ENCODE measurements around the gene LRRC1.

The LRRC1 gene

DNA sequence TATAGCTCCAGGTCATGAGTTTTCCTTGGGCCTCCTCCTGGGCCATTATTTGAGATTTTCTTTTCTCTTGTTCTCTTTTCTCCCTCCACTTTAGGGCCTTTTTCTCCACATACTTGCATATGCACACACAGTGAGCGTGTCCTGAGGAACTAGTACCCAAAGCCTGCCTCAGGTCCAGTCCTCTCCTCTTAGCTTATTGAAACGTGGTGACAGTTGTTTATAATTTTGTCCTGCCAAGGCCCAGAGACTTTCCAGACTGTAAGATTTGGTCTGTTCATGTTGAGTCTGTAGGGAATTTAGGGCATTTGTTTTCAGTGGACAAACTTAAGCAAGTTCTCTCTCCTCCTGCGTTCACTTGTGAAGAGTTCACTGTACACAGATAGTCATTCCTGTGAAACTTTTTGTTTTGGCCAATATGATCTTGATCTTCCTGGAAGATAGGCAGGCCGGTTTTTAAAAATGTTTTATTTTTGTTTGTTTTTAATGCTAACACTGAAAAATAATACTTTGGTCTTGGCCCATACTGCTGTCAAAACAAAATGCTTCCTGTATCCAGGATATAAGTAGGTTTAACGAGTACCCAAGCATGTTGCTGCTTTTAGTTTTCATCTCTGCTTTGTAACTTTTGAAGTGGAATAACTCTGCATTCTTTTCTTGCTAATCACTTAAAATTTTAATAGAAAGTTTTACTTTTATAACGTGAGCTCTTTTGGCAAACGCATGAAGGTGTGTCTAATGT lies 20.7 kb downstream of the LRRC1 start:
- CTCF ChIA-PET: interaction anchor here (0.6 to 0.7 kb wide), 3 partner anchors 14 to 1235 kb away, joined by 3 to 5 read pairs (median 3); no protein-coding TSS in a partner anchor
- H3K27ac ChIP-seq: no peak overlapping the region
- no peak for DNase-seq (ENCODE audit: low spot score)
- POLR2A ChIA-PET (ENCODE audit: low non-redundant PET): no interaction called here
- TF ChIP-seq, protein P1, sequence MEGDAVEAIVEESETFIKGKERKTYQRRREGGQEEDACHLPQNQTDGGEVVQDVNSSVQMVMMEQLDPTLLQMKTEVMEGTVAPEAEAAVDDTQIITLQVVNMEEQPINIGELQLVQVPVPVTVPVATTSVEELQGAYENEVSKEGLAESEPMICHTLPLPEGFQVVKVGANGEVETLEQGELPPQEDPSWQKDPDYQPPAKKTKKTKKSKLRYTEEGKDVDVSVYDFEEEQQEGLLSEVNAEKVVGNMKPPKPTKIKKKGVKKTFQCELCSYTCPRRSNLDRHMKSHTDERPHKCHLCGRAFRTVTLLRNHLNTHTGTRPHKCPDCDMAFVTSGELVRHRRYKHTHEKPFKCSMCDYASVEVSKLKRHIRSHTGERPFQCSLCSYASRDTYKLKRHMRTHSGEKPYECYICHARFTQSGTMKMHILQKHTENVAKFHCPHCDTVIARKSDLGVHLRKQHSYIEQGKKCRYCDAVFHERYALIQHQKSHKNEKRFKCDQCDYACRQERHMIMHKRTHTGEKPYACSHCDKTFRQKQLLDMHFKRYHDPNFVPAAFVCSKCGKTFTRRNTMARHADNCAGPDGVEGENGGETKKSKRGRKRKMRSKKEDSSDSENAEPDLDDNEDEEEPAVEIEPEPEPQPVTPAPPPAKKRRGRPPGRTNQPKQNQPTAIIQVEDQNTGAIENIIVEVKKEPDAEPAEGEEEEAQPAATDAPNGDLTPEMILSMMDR (conservative IDR thresholded peaks at IDR 0.05; ENCODE audit: low read depth): no peak

DNA sequence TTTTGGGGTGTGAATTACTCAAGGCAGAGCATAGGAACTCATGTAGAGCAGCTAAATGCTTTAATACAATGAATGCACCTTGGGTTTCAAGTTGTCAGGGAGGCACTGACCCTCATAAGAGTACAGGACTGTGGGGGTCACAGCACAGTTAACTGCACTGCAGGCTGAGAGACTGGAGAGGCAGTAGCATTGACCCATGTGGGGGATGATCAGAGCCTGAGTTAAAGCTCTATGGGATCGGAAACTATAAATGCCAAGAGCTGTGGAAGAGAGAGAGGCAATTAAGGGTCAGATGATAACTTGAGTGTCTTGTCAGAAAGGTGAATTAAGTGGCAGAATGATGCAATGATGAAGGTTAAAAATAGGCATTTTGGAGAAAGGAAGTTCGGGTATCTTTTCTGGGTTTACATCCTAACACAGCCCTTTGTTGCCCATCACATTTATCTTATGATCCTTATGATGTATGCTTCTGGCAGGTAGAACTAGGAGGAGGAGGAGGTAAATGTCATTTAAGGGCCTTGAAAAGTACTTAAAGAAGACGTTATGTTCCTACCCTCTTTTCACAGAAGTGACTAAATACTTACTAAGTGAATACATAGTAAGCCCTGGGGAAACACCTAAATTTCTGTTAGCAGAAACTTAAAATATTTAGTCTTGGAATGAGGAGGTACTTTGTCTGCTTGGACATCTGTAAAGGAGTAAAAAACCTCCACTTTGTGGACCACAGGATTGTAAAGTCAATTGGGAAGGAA lies 24.2 kb downstream of the LRRC1 start:
- no peak for DNase-seq (ENCODE audit: low spot score)
- TF ChIP-seq, protein P1 (conservative IDR thresholded peaks at IDR 0.05; ENCODE audit: low read depth): no peak
- POLR2A ChIA-PET (ENCODE audit: low non-redundant PET): no interaction called here
- CTCF ChIA-PET: interaction anchor here (0.6 kb wide), 1 partner anchor 9 kb away, joined by 3 read pairs; no protein-coding TSS in a partner anchor
- H3K27ac ChIP-seq: no peak overlapping the region

DNA sequence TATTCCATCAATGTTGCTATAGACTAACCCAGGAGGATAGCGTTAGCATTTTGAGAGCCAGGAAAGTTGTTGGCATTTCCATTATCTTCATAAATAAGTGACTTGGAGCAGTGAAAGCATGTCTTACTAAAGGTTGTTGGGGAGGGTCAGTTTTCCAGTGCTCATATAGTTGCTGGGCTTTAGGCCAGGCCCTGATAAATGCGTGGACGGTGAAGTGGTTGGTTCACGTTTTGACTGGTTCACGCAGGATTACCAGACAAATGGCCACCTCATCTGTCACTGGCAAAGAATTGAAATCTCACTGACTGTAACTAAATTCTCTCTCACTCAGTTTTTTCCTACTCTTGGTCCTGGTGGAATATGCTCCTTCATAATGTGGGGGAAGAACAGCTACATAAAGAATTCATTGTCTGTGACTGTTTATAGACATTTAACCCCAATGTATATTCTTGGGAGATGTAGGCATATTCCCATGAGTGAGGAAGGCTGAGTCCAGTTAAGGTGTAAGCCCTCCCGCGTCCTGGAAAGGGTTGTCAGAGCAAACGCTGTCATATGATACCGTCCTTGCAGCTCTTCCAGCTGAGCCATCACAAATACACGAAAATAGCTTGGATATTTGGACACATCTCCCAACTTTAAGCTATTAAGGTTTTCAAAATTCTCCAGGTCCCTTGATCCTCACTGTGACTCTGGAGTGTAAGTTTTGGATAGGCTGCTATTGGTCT lies 27.8 kb downstream of the LRRC1 start:
- ChIA-PET POLR2A (ENCODE audit: low non-redundant PET) (no interaction called here), CTCF (no interaction called here)
- no peak for DNase-seq (ENCODE audit: low spot score)
- H3K27ac ChIP-seq: no peak overlapping the region
- TF ChIP-seq, protein P1 (conservative IDR thresholded peaks at IDR 0.05; ENCODE audit: low read depth): no peak

DNA sequence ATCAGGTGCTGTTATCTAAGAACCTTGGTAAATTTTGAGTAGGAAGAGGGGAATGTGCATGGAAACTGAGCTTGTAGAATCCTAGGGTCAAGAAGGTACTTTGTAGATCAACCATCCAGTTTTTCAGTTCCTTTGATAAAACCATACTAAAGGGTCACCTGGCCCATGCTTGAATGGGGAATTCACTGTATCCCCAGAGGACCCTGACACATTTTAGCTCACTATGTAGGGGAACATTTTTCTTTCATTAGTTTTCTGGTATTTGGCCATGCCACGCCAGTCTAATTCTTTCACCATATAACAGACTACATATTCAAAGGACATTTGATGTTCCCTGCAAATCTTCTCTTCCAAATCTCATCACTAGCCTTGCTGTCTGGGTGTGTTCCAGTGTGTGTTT lies 29.9 kb downstream of the LRRC1 start:
- TF ChIP-seq, protein P1 (conservative IDR thresholded peaks at IDR 0.05; ENCODE audit: low read depth): no peak
- ChIA-PET POLR2A (ENCODE audit: low non-redundant PET) (no interaction called here), CTCF (no interaction called here)
- H3K27ac ChIP-seq: no peak overlapping the region
- no peak for DNase-seq (ENCODE audit: low spot score)

DNA sequence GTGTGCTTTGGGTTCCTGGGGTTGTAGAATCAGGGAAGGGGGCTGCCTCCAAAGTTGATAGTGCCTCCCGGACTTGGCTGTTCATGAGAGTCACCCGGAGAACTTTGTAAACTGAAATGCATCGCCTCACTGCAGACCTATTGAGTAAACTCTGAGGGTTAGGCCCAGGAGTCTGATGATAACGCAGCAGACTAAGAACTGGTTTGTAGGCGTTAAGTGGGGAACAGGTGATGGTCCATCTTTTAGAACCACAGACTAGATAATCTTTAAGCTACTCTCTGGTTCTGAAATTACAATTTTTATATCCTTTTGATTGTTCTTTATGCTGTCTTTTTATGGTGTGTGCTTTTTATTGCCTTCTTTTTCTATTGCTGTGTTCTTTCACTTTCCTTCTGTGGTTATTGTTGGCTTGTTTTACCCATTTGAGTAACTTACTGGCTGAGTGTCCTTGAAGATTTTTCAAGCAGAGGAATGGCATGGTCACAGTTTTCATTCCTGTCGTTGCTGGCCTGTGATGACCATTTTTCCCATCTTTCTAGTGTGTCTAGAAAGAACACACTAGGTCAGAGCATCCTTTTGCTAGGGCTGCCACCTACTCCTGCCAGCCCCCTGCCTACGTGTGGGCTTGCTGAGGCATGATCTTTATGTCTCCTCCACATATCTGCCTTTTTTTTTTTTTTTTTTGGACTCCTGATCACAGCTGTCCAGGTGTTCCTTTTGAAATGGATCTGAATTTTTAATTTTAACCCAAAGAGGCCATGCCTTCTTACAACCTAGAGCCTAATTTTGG lies 30.9 kb downstream of the LRRC1 start:
- CTCF ChIA-PET: no interaction called here
- no peak for DNase-seq (ENCODE audit: low spot score)
- H3K27ac ChIP-seq: no peak overlapping the region
- TF ChIP-seq, protein P1 (conservative IDR thresholded peaks at IDR 0.05; ENCODE audit: low read depth): no peak
- POLR2A ChIA-PET (ENCODE audit: low non-redundant PET): no interaction called here

DNA sequence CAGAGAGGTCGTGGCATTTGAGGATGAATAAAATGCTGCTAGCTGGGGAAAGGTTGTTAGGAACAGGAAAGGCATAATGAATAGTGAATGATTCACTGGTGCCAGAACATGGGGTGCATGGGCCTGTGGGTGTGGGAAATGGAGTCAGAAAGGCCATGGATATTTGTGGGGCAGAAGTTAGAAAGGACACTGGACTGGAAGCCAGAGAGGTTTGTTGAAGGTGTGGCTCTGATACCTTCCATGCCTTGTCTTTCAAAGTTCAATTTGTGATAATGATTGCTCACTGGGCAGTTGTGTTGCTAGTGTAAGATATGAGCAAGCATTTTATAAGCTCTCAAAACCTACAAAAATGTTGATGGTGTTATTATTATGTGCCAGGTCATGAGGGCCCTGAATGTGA lies 32.7 kb downstream of the LRRC1 start:
- H3K27ac ChIP-seq: no peak overlapping the region
- CTCF ChIA-PET: interaction anchor here (0.6 kb wide), 1 partner anchor 96 kb away, joined by 6 read pairs; no protein-coding TSS in a partner anchor

More for the DNA sequence above, 32.7 kb downstream of the LRRC1 start:
- peak; percentile 46 for DNase-seq (ENCODE audit: low spot score)
- POLR2A ChIA-PET (ENCODE audit: low non-redundant PET): no interaction called here
- TF ChIP-seq, protein P1 (conservative IDR thresholded peaks at IDR 0.05; ENCODE audit: low read depth): no peak
